GM10266 (cell line): ENCODE measurements around the gene RAP1GAP2.

Experiments
- DNase-seq: peaks from one replicate; pipeline ENCODE4 v3.0.0; 2012; ENCODE audit errors: extremely low spot score
- CTCF ChIP-seq: IDR thresholded peaks from 2 replicates; pipeline ENCODE4 v1.5.1; 2012; ENCODE audit warnings: mild to moderate bottlenecking, low read depth; ENCODE audit not compliant: control insufficient read depth, insufficient read depth; ENCODE audit errors: missing control alignments

RAP1GAP2 gene

GRCh38 chr17:2847381-2848333 is 51.4 kb downstream of the RAP1GAP2 start:
- DNase-seq: no peak
- TF ChIP-seq CTCF: no peak

- TF ChIP-seq CTCF: no peak
- DNase-seq: no peak
These were observed 53.1 kb downstream of the RAP1GAP2 start for GRCh38 chr17:2849327-2849670.

- no peak for DNase-seq
- TF ChIP-seq CTCF: no peak
These were observed 54.8 kb downstream of the RAP1GAP2 start for GRCh38 chr17:2850991-2851390.

- TF ChIP-seq CTCF: no peak
- DNase-seq: no peak
These were observed 55.4 kb downstream of the RAP1GAP2 start for GRCh38 chr17:2851615-2852014.

GRCh38 chr17:2852221-2852620 is 56.0 kb downstream of the RAP1GAP2 start:
- no peak for DNase-seq
- TF ChIP-seq CTCF: no peak

GRCh38 chr17:2852729-2853282 is 56.6 kb downstream of the RAP1GAP2 start:
- DNase-seq: no peak
- no peak for TF ChIP-seq CTCF
